GM12891 (cell line): ENCODE measurements around the gene ZNF132.
A peak's percentile ranks its signal among the peaks of the same experiment; 100 is the strongest.

ENCODE experiments used
- DNase-seq: peaks from one replicate; pipeline ENCODE4 v3.0.0; 2011; ENCODE audit warnings: low spot score; ENCODE audit not compliant: insufficient read length
- FAIRE-seq: peaks from 2 replicates; lab custom pipeline; 2011; peaks lifted over from hg19 to GRCh38; lab: Jason Lieb, UNC
- PAX5 ChIP-seq: IDR thresholded peaks from 2 replicates; pipeline ENCODE4 v1.6.1; 2011; ENCODE audit warnings: low read length, moderate library complexity, mild to moderate bottlenecking; ENCODE audit not compliant: insufficient read depth, severe bottlenecking
- POLR2A ChIP-seq: IDR thresholded peaks from 2 replicates; pipeline ENCODE4 v1.6.1; 2011; ENCODE audit warnings: low read depth, low read length, control low read depth
- POLR2AphosphoS5 ChIP-seq: IDR thresholded peaks from 2 replicates; pipeline ENCODE4 v1.6.1; 2011; ENCODE audit warnings: low read depth, low read length, control low read depth
- POU2F2 ChIP-seq: IDR thresholded peaks from 2 replicates; pipeline ENCODE4 v1.6.1; 2011; ENCODE audit warnings: low read depth, mild to moderate bottlenecking, control low read depth, low read length, moderate library complexity
- SPI1 ChIP-seq: IDR thresholded peaks from 2 replicates; pipeline ENCODE4 v1.6.1; 2011; ENCODE audit warnings: low read depth, low read length, control low read depth
- TAF1 ChIP-seq: IDR thresholded peaks from 2 replicates; pipeline ENCODE4 v1.6.1; 2011; ENCODE audit warnings: low read depth, low read length, control low read depth

Gene ZNF132

GRCh38 chr19:58387338-58388174 is 52.4 kb downstream of the ZNF132 start:
- TF ChIP-seq TAF1 = no peak
- TF ChIP-seq PAX5 = peak; percentile 36
- TF ChIP-seq SPI1 = no peak
- no peak for TF ChIP-seq POLR2A
- TF ChIP-seq POLR2AphosphoS5 = no peak
- FAIRE-seq (peak; percentile 56), DNase-seq (no peak)

DNA sequence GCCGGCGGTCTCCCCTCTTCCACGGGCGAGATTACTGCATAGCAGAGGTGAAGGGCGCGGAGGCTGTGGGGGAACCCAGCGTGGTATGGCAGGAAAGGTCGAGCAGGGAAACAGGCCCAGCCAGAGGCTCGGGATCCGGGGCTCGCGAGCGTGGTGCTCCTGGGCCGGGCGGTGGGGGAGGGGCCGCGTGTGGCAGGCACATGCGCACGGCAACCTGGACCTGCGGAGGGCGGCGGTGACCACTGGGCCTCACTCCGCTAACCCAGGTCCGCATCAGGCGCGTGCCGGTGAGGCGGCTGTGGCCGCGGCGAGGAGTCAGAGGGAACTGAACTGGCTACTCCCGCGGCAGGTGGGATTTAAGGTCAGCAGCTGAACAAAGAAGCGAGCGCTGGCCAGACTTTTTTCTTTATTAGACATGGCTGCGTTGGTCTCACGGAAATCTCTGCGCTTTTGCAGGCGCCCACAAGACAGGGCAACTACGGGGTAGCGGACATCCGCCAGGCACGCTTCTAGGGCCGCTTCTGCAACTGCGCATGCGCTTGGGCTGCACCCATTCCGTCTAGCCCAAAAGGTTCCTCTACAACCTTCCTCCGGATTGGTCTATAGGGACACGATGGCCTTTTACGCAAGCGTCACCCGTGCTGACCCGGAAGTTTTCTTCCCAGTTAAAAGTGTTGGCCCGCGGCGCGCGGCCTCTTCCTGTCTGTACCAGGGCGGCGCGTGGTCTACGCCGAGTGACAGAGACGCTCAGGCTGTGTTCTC is 53.2 kb downstream of the ZNF132 start, which contains the start of gene RPS5:
Gene RPS5 (plus strand): TSS at position 694 of the 762 bp plus-strand sequence. CDS start 869 bp downstream, outside the sequence.
- DNase-seq = peak; percentile 99
- peak; percentile 98 for TF ChIP-seq TAF1
- TF ChIP-seq POLR2A = peak; percentile 97
- no peak for TF ChIP-seq PAX5
- peak; percentile 96 for TF ChIP-seq POLR2AphosphoS5
- TF ChIP-seq POU2F2 = peak; percentile 77
- no peak for TF ChIP-seq SPI1
- FAIRE-seq = peak; percentile 98

- TF ChIP-seq POLR2AphosphoS5 (peak; percentile 63; the same call in 1 of the 2 replicates), POLR2A (peak; percentile 62; the same call in 1 of the 2 replicates), PAX5 (no peak), TAF1 (peak; percentile 33; the same call in 1 of the 2 replicates), SPI1 (peak; percentile 29; the same call in 1 of the 2 replicates), POU2F2 (peak; percentile 69; the same call in 1 of the 2 replicates)
- FAIRE-seq = peak; percentile 75
- no peak for DNase-seq
Measured at GRCh38 chr19:58385891-58386575, 53.9 kb downstream of the ZNF132 start.

- TF ChIP-seq POLR2A = no peak
- no peak for TF ChIP-seq POLR2AphosphoS5
- no peak for TF ChIP-seq SPI1
- no peak for TF ChIP-seq POU2F2
- TF ChIP-seq PAX5 = no peak
- no peak for TF ChIP-seq TAF1
- FAIRE-seq (no peak), DNase-seq (no peak)
Measured at GRCh38 chr19:58385313-58385890, 54.6 kb downstream of the ZNF132 start.

DNA sequence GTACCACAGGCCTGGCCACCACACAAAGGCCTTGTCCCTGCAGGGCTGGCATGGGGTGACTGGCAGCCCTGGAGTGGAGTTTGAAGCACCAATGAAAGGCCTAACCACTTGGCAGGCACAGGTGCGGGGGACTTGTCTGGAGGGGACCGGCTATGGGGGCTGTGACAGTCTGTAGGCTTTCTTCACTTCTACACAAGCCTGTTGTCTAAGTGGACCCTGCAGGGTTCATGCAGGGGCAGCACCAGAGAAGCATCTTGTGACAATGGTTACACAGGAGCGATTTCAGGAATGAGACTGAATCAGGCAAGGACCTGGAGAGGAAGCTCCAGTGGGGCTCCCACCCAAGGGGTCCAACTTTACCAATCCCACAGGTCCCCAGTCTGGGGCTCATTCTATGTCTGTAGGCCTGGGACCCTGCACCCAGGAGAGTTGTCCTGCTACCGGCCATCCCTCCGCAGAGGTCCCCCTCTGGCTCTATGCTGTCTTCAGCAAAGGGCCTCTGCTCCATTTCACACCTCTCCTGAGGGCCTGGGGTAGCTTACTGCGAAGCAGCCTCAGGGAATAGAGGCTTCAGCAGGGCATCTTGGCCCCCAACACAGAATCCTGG is 56.9 kb downstream of the ZNF132 start:
- no peak for FAIRE-seq

More for the DNA sequence above, 56.9 kb downstream of the ZNF132 start:
- TF ChIP-seq POLR2A (no peak), POLR2AphosphoS5 (no peak), POU2F2 (no peak), PAX5 (no peak), TAF1 (no peak), SPI1 (no peak)
- no peak for DNase-seq
